ENCODE data around the gene MYLK2. TPM values are rescaled to one million over a fixed set of nuclear protein-coding genes. Genes with fewer than 3 reads are reported as not detected.

The MYLK2 gene
- total and polyA plus RNA-seq, 10 of the 15 experiments (the other 5 are each of a cell fraction or from before 2014, with no cell fraction given) = 0.04 to 0.67 (median 0.18) TPM; not detected in 1

GRCh38 chr20:31829731-31830130, 10.6 kb downstream of the MYLK2 start:
- DNase-seq (ENCODE audit: low read depth, low spot score) (no peak), FAIRE-seq (no peak), ATAC-seq (no peak)
- Histone ChIP-seq H3K36me3 (ENCODE audit: control insufficient read depth in 2 of 2, insufficient read depth in 2 of 2, low read length in 1 of 2) (no peaks in the 10 kb centered on the region; a peak in 1 of 4 replicates), H3K4me2 (ENCODE audit: control insufficient read depth, insufficient read depth) (no peak overlapping the region), H3K4me1 (ENCODE audit: control insufficient read depth, insufficient read depth, low read length) (no peaks in the 10 kb centered on the region), H4K20me1 (ENCODE audit: control insufficient read depth, insufficient read depth) (no peaks in the 10 kb centered on the region), H3K4me3 (no peak overlapping the region), H3K27me3 (replicated peaks in 1 of 2; ENCODE audit: control insufficient read depth in 2 of 2, insufficient read depth in 2 of 2, low read length in 1 of 2) (no peaks in the 10 kb centered on the region), H3K9me3 (replicated peaks; ENCODE audit: control insufficient read depth, insufficient read depth, low read length) (no peaks in the 10 kb centered on the region), H3K27ac (ENCODE audit: control insufficient read depth, insufficient read depth) (no peak overlapping the region), H3K9ac (ENCODE audit: control insufficient read depth, insufficient read depth, low read length) (no peak overlapping the region), H2AFZ (ENCODE audit: control insufficient read depth, low read depth, low read length) (no peak overlapping the region), H3K79me2 (ENCODE audit: control insufficient read depth, insufficient read depth, low read length) (no peaks in the 10 kb centered on the region)
- WGBS (ENCODE audit: insufficient coverage, insufficient replicate concordance, low lambda C conversion rate, missing lambda C conversion rate) = 22% methylated on average over 6 of the region's 6 CpGs
- intact Hi-C loops (cut with micrococcal nuclease; ENCODE audit: unreplicated experiment) (no loop called here), in situ Hi-C loops (cut with MboI) (loop anchor here (10.0 kb wide), 1 partner anchor 825 kb away; no protein-coding TSS in a partner anchor)
- CTCF ChIA-PET = interaction anchor here (1.1 to 1.7 kb wide), 5 partner anchors 12 to 202 kb away, joined by 3 to 10 read pairs (median 5); no protein-coding TSS in a partner anchor
- BruUV-seq (replicated peaks) = no TSS peak
- RAD21 ChIA-PET (ENCODE audit: unreplicated experiment) = interaction anchor here (0.7 kb wide), 1 partner anchor 137 kb away, joined by 3 read pairs; no protein-coding TSS in a partner anchor
- POLR2A ChIA-PET = no interaction called here
- SMC1A ChIA-PET (ENCODE audit: uncharacterized antibody, unreplicated experiment) = no interaction called here
- TF ChIP-seq EP300 (IDR thresholded peaks at IDR 0.05; ENCODE audit: borderline replicate concordance in 1 of 2, control insufficient read depth in 1 of 2, low read depth in 2 of 2, low read length in 2 of 2) (no peak), POLR2AphosphoS2 (IDR thresholded peaks at IDR 0.05; ENCODE audit: low read depth, low read length) (no peak), POLR2A (IDR thresholded peaks at IDR 0.05; ENCODE audit: low read depth, low read length) (no peak), PBX3 (IDR thresholded peaks at IDR 0.05; ENCODE audit: insufficient replicate concordance, low read depth, low read length) (no peak), SUPT20H (IDR thresholded peaks at IDR 0.05; ENCODE audit: borderline replicate concordance, control insufficient read depth, low read depth, low read length) (no peak), PKNOX1 (IDR thresholded peaks at IDR 0.05) (no peak), PAX8 (IDR thresholded peaks at IDR 0.05) (no peak), EZH2 (IDR thresholded peaks at IDR 0.05; ENCODE audit: borderline replicate concordance, control insufficient read depth, low read depth, low read length) (no peak), FOXM1 (IDR thresholded peaks at IDR 0.05; ENCODE audit: low read depth, low read length) (no peak), NKRF (conservative IDR thresholded peaks at IDR 0.05) (no peak), EGR1 (IDR thresholded peaks at IDR 0.05; ENCODE audit: borderline replicate concordance in 1 of 2, low read depth in 2 of 2, low read length in 2 of 2) (no peak), KLF5 (IDR thresholded peaks at IDR 0.05; ENCODE audit: partially characterized antibody) (no peak), SREBF1 (IDR thresholded peaks at IDR 0.05; ENCODE audit: low read length) (no peak), RAD51 (IDR thresholded peaks at IDR 0.05) (no peak), USF2 (IDR thresholded peaks at IDR 0.05; ENCODE audit: borderline replicate concordance, low read depth, low read length) (no peak), ASH2L (IDR thresholded peaks at IDR 0.05; ENCODE audit: borderline replicate concordance, low read depth) (no peak), SKIL (IDR thresholded peaks at IDR 0.05; ENCODE audit: low read depth, poor library complexity, severe bottlenecking) (no peak)

Data from GM12878 (cell line).